ENCODE measurements around the gene CLSTN2.

The CLSTN2 gene

DNA sequence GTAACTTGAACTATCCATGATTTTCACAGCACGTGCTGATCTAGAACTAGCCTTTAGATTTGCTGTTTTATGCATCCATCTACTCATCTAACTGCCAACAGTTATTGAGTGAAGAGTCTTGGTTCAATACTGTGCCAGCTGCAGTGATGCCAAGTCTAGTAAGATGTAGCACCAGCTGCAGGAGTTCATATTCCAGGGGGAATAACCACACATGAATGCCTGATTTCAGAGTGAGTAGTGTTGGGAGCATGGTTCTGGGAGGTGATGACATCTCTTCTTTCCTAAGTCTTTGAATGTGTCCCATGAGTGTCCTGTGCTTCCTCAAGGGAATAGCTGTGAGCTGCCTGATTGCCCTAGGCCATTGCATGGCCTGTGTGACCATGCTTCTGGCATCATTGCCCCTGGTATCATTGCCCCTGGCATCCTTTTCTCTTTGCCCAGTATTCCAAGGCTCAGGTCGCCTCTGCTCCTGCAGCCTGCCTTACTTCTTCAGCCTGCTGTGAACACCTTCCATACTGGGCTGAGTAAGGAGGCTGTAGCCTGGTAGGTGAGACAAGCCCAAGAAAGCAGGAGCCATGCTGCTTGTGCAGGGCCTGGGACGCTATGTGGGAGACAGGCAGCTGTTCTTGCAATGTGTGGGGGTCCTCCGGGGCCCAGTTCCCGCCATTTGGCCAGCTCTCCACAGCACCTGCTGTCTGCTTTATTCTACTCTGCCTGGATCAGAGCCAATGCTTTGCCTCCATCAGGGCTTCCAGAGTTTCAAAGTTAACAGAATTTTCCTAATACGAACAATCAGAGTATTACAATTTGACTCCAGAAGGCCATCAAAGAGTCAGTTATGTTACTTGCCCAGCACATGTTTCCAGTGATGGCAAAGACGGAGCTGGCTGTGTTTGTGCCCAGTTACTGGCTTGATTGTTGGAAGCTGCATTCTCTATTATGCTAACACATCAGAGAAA, 73.2 kb downstream of the CLSTN2 start:
- DNase-seq: no peak

- no peak for DNase-seq
Observed at GRCh38 chr3:140010391-140010790, 75.4 kb downstream of the CLSTN2 start.

DNA sequence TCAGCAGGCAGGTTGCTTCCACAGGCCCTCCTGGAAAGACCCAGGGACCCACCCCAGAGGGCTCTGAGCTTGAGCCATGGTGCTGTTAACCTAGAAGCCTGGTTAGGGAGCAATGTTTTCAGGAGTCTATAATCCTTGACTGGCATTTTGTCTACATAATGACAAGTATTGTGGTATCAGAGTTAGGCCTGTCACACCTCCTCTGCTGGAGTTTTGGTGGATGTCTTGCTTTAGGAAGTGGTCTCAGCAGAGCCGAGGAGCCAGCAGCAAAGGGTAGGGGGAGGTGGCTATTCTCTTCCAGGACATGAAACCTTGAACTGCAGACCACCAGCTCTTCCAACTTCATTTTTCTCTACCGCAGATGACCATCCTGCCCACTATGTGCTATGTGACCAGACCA, 76.1 kb downstream of the CLSTN2 start:
- no peak for DNase-seq

DNA sequence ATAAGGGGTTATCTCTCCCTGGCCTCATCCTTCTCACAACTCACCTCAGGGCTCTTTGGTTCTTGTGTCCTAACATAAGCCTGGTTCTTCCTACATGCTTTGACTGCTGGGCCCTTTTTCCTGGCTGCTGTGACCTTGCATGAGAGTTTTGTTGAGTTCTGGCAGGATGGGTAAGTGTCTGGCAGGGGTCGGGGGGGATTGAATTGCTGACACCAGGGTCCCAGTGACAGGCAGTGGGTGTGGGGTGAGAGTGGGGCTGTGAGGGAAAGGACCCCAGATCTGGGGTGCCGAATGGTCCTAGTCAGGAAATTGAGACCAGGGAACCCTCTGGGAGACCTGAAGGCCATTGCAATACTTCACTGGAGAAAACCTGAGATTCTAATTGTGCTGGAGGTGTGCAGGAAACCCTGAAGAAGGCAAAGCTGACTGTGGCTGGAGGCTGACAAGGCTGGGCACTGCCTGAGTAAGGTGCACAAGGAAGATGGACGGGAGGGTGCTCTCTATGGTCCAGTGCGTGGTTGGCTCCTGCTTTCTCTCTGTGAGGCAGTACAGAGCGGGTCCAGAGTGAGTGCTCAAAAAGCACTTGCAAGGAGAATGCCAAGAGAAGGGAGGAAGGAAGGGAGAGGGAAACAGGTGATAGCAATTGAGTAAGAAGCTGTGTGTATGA, 76.8 kb downstream of the CLSTN2 start:
- no peak for DNase-seq

DNA sequence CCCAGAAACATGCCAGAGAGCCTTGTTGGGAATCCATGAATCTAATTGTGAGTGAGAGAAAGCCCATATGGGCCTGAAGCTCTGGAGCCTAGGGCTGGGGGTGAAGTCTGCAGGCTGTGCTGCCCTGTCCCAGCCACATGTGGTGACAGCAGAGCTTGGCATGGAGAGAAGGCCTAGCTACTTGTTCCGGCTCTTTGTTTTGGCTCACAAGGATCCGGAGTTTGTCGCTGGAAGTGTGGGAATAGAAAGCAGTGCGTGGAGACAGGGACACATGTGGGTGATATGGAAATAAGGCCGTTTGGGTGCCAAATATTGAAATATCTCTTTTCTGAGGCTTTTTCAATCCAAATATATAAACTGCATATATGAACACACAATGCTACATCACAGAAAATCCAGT, 78.2 kb downstream of the CLSTN2 start:
- DNase-seq: no peak

DNA sequence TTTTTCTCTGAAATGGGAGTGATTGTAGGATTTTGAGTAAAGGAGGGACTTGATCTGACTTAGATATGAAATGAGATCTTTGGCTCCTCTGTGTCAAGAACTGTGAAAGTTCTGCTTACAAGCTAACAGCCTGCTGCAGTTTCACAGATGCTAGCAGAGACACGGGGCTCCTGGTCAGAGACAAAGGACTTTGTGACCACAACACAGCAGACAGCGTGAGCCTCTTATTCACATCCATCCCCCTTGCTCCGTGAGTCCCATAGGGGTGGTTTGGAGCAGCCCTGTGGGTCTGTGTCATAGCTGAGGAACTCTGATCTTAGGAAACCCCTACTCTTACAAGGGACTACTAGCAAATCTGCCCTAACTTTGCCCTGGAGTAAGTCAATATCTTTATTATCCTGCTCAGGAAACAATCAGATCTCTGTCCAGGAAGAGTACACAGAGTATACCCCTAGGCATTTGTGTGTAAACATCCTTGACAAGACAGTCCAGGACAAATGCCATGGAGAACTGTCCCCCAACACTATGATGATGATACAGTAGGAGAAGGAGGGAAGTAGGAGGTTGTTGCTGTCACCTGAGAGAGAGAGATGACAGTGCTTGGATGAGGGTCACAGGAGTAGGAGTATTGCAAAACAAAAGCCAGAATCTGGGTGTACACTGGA, 80.0 kb downstream of the CLSTN2 start:
- no peak for DNase-seq

DNA sequence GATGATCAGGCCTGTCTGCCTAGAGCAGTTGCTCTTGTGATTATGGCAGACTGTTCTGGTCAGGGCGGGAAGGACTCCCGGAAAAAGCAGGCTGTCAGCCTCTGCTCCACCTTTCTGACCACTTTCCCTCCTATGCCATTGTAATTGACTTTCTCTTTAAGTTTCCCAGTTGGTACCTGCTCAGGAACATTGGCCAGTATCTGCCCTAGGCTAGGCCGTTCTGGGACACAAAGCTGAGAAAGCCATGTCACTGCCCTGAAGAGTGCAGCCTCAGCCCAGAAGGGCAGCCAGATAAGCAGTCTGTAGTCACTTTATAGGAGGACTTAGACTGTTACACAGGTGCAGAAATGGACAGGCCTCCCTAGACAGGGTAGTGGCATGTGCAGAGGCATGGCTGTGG, 80.8 kb downstream of the CLSTN2 start:
- DNase-seq: no peak

GRCh38 chr3:140018556-140018955, 83.6 kb downstream of the CLSTN2 start:
- no peak for DNase-seq

GRCh38 chr3:140019946-140020345, 85.0 kb downstream of the CLSTN2 start:
- DNase-seq: no peak

DNA sequence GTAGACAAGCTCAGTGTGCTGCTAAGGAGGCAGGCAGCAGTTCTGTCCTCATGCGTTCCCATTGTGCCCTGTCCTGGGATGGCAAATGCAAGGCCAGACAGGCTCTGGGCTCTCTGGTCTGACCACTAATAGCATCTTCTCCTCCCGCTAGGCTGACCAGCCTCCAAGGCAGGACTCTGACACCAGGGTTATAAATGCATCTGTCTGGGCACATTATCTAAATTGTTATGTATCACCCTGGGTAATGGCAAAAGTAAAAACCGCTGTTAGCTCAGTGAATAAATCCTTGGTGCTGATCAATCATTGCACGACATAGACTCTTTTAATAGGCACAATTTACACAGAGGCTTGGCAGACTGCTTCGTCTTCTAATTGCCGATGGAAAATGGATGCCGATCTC, 85.6 kb downstream of the CLSTN2 start:
- DNase-seq: no peak

DNA sequence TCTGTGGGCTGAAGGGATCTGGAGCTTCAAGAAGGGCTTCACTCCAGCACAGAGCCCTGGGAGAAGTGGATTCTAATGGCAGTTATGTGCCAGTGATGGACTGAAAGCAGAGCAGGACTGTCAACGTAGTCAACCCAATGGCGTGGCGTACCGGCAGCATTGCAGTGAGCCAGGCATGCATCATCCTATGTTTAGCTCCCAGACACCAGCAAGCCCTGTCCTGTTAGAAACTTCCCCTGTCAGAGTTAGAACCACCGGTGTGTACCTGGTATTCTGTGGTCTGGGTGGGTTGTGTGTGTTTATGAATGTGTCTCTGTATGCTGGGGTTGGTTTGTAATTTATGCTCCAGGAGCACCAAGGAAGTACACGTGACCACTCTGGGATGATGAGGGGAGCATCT, 86.3 kb downstream of the CLSTN2 start:
- DNase-seq: no peak

DNA sequence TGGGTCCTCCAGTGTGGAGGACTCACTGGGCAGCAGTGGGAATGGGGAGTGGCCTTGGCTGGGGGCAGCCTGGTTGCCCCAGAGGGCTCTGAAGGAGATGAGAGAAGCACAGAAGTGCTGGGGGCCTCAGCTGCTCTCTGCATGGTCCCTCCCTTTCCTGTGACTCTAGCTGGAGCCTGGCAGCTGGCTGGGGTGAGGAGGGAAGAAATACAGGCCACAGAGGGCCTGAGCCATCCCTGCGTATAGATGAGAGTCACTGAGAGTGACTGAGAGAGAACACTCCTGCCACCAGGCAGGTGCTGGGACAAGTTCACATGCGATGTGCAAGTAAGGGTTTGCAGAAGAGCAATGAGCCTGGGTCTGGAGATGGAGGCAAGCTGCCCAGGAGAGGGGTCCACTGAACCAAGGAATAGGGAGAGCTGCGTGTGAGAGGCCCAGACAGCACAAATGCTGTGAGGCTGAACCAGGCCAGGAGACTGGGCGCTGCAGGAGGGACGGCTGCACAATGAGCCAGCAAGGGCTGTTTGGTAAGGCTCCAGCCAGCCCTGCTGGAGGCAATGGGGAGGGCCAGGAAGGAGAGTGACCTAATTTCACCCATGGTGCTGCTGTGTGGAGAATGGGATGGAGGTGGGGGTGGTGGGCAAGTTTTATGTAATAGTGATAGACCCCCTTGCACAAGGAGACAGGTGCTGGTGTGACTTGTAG, 87.2 kb downstream of the CLSTN2 start:
- DNase-seq: no peak

GRCh38 chr3:140023616-140024530, 88.9 kb downstream of the CLSTN2 start:
- DNase-seq: no peak

GRCh38 chr3:140031170-140031569, 96.2 kb downstream of the CLSTN2 start:
- DNase-seq: no peak

GRCh38 chr3:140034058-140034457, 99.1 kb downstream of the CLSTN2 start:
- no peak for DNase-seq

DNA sequence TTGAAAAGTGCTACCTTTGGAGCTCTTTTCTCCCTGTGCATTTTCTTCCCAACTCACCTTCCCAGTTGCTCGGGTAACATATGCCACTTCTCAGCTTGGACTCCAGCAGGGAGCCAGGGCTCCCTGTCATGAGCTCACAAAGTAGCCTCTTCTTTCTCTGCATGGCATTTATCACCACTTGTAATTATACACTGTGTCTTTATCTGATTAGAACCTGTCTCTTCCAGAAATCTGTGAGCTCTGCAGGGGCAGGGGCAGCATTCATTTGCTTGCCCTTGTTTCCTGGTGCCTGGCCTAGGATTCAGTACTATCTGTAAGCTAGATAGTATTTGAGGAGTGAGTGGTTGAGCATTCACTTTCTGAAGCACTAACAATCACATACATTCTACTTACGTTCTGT, 100.9 kb downstream of the CLSTN2 start:
- DNase-seq: no peak

- DNase-seq: no peak
Observed at GRCh38 chr3:140050396-140050795, 115.4 kb downstream of the CLSTN2 start.

DNA sequence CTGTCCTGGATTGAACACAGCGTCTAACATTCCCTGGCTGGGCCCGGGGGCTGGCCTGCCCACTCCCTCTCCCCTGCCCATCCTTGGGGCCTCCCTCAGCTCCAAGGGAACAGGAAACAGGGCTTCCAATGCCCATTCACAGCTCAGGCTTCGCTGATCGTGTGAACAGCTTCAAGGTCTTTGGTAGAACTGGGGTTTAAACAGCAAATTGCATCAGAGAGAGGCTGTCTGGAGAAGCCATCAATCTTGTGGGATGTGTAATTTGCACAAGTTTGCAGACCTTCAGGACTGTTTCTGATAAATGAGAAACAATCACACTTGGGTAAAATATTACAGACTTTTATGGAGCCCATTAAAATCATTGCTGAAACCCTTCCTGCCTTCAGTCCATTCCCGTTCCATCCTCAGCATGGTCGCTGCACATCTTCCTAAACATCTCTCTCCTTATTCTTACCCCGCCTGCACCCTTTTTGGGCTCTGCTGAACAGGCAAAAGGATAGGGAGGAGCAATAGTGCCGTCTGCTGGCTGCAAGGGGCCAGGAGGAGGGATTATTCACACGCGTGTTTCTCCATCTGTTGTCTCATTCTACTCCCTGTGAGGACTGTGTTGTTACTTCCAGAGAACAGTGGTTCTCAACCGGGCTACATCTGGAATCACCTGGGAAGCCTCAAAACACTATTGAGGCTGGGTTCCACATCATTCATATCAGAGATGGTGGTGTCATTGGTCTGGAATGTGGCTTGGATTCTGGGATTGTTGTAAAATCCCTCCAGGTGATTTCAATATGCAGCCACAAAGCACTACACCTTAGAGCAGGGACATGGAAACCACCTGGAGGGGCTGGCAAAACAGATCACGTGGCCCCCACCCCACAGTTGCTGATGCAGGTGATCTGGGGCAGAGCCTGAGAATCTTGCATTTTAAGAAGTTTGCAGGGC, 116.3 kb downstream of the CLSTN2 start:
- no peak for DNase-seq

- DNase-seq: no peak
Observed at GRCh38 chr3:140052771-140053702, 118.1 kb downstream of the CLSTN2 start.

- no peak for DNase-seq
Observed at GRCh38 chr3:140053794-140054193, 118.8 kb downstream of the CLSTN2 start.

All from CD4-positive, alpha-beta T cell treated with Interleukin-10 for 1 hour (primary cell).